ENCODE data around the gene SLC24A1.

SLC24A1 gene

GRCh38 chr15:65631503-65631902 is 9.8 kb downstream of the SLC24A1 start:
- peaks cover 7% of the 10 kb centered on the region for H3K36me3 Mint-ChIP-seq

GRCh38 chr15:65632780-65633375 is 11.1 kb downstream of the SLC24A1 start:
- H3K36me3 Mint-ChIP-seq: peaks cover 3% of the 10 kb centered on the region
- ATAC-seq (ENCODE audit: low read depth) (no peak), DNase-seq (ENCODE audit: low spot score in 2 of 2) (no peak)
- H3K4me1 Mint-ChIP-seq: peaks cover 12% of the 10 kb centered on the region
- no peak overlapping the region for H3K27ac Mint-ChIP-seq
- peaks cover 2% of the 10 kb centered on the region for H3K27me3 Mint-ChIP-seq
- H3K9me3 Mint-ChIP-seq: no peaks in the 10 kb centered on the region
- no peak overlapping the region for H3K4me3 Mint-ChIP-seq

More at GRCh38 chr15:65631503-65631902, 9.8 kb downstream of the SLC24A1 start:
- ATAC-seq (ENCODE audit: low read depth): peak; percentile 29
- Mint-ChIP-seq H3K4me3 (peak overlapping the region; percentile 68), H3K4me1 (peaks cover 12% of the 10 kb centered on the region), H3K27ac (no peak overlapping the region), H3K9me3 (no peaks in the 10 kb centered on the region), H3K27me3 (peaks cover 2% of the 10 kb centered on the region)
- no peak for DNase-seq (ENCODE audit: low spot score in 2 of 2)

- H3K27ac Mint-ChIP-seq: no peak overlapping the region
- ATAC-seq (ENCODE audit: low read depth): no peak
- DNase-seq (ENCODE audit: low spot score in 2 of 2): no peak
- H3K4me3 Mint-ChIP-seq: no peak overlapping the region
- H3K9me3 Mint-ChIP-seq: no peaks in the 10 kb centered on the region
- peaks cover 3% of the 10 kb centered on the region for H3K36me3 Mint-ChIP-seq
- peaks cover 16% of the 10 kb centered on the region for H3K4me1 Mint-ChIP-seq
- peaks cover 2% of the 10 kb centered on the region for H3K27me3 Mint-ChIP-seq
These were observed 12.0 kb downstream of the SLC24A1 start for GRCh38 chr15:65633752-65634151.

GRCh38 chr15:65634356-65634755 is 12.6 kb downstream of the SLC24A1 start:
- Mint-ChIP-seq H3K27me3 (peaks cover 2% of the 10 kb centered on the region), H3K4me1 (peaks cover 19% of the 10 kb centered on the region), H3K36me3 (peaks cover 3% of the 10 kb centered on the region), H3K27ac (no peak overlapping the region), H3K9me3 (no peaks in the 10 kb centered on the region), H3K4me3 (no peak overlapping the region)
- ATAC-seq (ENCODE audit: low read depth) (no peak), DNase-seq (ENCODE audit: low spot score in 2 of 2) (no peak)

- H3K27me3 Mint-ChIP-seq: no peaks in the 10 kb centered on the region
- DNase-seq (ENCODE audit: low spot score in 2 of 2) (no peak), ATAC-seq (ENCODE audit: low read depth) (no peak)
- no peaks in the 10 kb centered on the region for H3K36me3 Mint-ChIP-seq
- H3K4me3 Mint-ChIP-seq: no peak overlapping the region
- no peaks in the 10 kb centered on the region for H3K9me3 Mint-ChIP-seq
- H3K4me1 Mint-ChIP-seq: peaks cover 7% of the 10 kb centered on the region
- H3K27ac Mint-ChIP-seq: no peak overlapping the region
These were observed 16.4 kb downstream of the SLC24A1 start for GRCh38 chr15:65638109-65638508.

- no peak overlapping the region for H3K27ac Mint-ChIP-seq
- DNase-seq (ENCODE audit: low spot score in 2 of 2) (peak in 1 of 2 donors; percentile 63), ATAC-seq (ENCODE audit: low read depth) (peak; percentile 90)
- no peaks in the 10 kb centered on the region for H3K36me3 Mint-ChIP-seq
- H3K27me3 Mint-ChIP-seq: no peaks in the 10 kb centered on the region
- no peak overlapping the region for H3K4me3 Mint-ChIP-seq
- H3K9me3 Mint-ChIP-seq: no peaks in the 10 kb centered on the region
- peaks cover 7% of the 10 kb centered on the region for H3K4me1 Mint-ChIP-seq
These were observed 16.9 kb downstream of the SLC24A1 start for GRCh38 chr15:65638681-65639089.

GRCh38 chr15:65639509-65639908 is 17.8 kb downstream of the SLC24A1 start:
- Mint-ChIP-seq H3K9me3 (no peaks in the 10 kb centered on the region), H3K4me3 (no peak overlapping the region), H3K4me1 (peaks cover 7% of the 10 kb centered on the region), H3K27me3 (no peaks in the 10 kb centered on the region), H3K27ac (no peak overlapping the region), H3K36me3 (no peaks in the 10 kb centered on the region)
- ATAC-seq (ENCODE audit: low read depth): no peak
- no peak for DNase-seq (ENCODE audit: low spot score in 2 of 2)

GRCh38 chr15:65641768-65642475 is 20.2 kb downstream of the SLC24A1 start:
- Mint-ChIP-seq H3K4me1 (peaks cover 7% of the 10 kb centered on the region), H3K4me3 (no peak overlapping the region), H3K27ac (peak overlapping the region; percentile 32), H3K36me3 (peaks cover 1% of the 10 kb centered on the region), H3K9me3 (no peaks in the 10 kb centered on the region), H3K27me3 (no peaks in the 10 kb centered on the region)
- DNase-seq (ENCODE audit: low spot score in 2 of 2) (no peak), ATAC-seq (ENCODE audit: low read depth) (no peak)

GRCh38 chr15:65642594-65642993 is 20.9 kb downstream of the SLC24A1 start:
- H3K9me3 Mint-ChIP-seq: no peaks in the 10 kb centered on the region
- no peak overlapping the region for H3K4me3 Mint-ChIP-seq
- peaks cover 2% of the 10 kb centered on the region for H3K36me3 Mint-ChIP-seq
- H3K27ac Mint-ChIP-seq: no peak overlapping the region
- ATAC-seq (ENCODE audit: low read depth): no peak
- DNase-seq (ENCODE audit: low spot score in 2 of 2): no peak
- no peaks in the 10 kb centered on the region for H3K27me3 Mint-ChIP-seq
- H3K4me1 Mint-ChIP-seq: peaks cover 7% of the 10 kb centered on the region

- no peaks in the 10 kb centered on the region for H3K9me3 Mint-ChIP-seq
- ATAC-seq (ENCODE audit: low read depth) (no peak), DNase-seq (ENCODE audit: low spot score in 2 of 2) (no peak)
- H3K27me3 Mint-ChIP-seq: no peaks in the 10 kb centered on the region
- peak overlapping the region; percentile 43 for H3K27ac Mint-ChIP-seq
- no peak overlapping the region for H3K4me3 Mint-ChIP-seq
- peaks cover 2% of the 10 kb centered on the region for H3K36me3 Mint-ChIP-seq
- H3K4me1 Mint-ChIP-seq: no peaks in the 10 kb centered on the region
These were observed 22.5 kb downstream of the SLC24A1 start for GRCh38 chr15:65644282-65644681.

GRCh38 chr15:65645392-65645791 is 23.7 kb downstream of the SLC24A1 start:
- peaks cover 5% of the 10 kb centered on the region for H3K36me3 Mint-ChIP-seq
- no peak for DNase-seq (ENCODE audit: low spot score in 2 of 2)
- H3K27me3 Mint-ChIP-seq: no peaks in the 10 kb centered on the region
- peaks cover 3% of the 10 kb centered on the region for H3K4me1 Mint-ChIP-seq
- ATAC-seq (ENCODE audit: low read depth): no peak
- H3K4me3 Mint-ChIP-seq: no peak overlapping the region
- H3K27ac Mint-ChIP-seq: peak overlapping the region; percentile 5
- no peaks in the 10 kb centered on the region for H3K9me3 Mint-ChIP-seq

GRCh38 chr15:65646486-65646885 is 24.7 kb downstream of the SLC24A1 start:
- Mint-ChIP-seq H3K9me3 (no peaks in the 10 kb centered on the region), H3K36me3 (peaks cover 7% of the 10 kb centered on the region), H3K27me3 (no peaks in the 10 kb centered on the region), H3K4me1 (peaks cover 6% of the 10 kb centered on the region), H3K4me3 (no peak overlapping the region), H3K27ac (peak overlapping the region; percentile 19)
- ATAC-seq (ENCODE audit: low read depth) (no peak), DNase-seq (ENCODE audit: low spot score in 2 of 2) (no peak)

- H3K36me3 Mint-ChIP-seq: peaks cover 15% of the 10 kb centered on the region
- H3K27ac Mint-ChIP-seq: peak overlapping the region; percentile 45
- ATAC-seq (ENCODE audit: low read depth) (peak; percentile 21), DNase-seq (ENCODE audit: low spot score in 2 of 2) (no peak)
- no peaks in the 10 kb centered on the region for H3K9me3 Mint-ChIP-seq
- peaks cover 8% of the 10 kb centered on the region for H3K4me1 Mint-ChIP-seq
- H3K27me3 Mint-ChIP-seq: no peaks in the 10 kb centered on the region
- peak overlapping the region; percentile 14 for H3K4me3 Mint-ChIP-seq
These were observed 28.7 kb downstream of the SLC24A1 start for GRCh38 chr15:65650312-65651041.

- no peak for ATAC-seq (ENCODE audit: low read depth)
- Mint-ChIP-seq H3K4me1 (peaks cover 8% of the 10 kb centered on the region), H3K4me3 (no peak overlapping the region), H3K9me3 (no peaks in the 10 kb centered on the region), H3K27me3 (no peaks in the 10 kb centered on the region), H3K36me3 (peaks cover 16% of the 10 kb centered on the region), H3K27ac (no peak overlapping the region)
- no peak for DNase-seq (ENCODE audit: low spot score in 2 of 2)
These were observed 29.2 kb downstream of the SLC24A1 start for GRCh38 chr15:65651042-65651322.
